GM23248 (cell line): Measurements from ENCODE around the gene SPOCD1.

Source experiments
- EZH2 ChIP-seq: fragments of 200-600 bp; sonication (generic); IDR thresholded peaks from 2 replicates; pipeline ENCODE4 v1.6.1; 2018; ENCODE audit warnings: antibody characterized with exemption, mild to moderate bottlenecking; ENCODE audit not compliant: insufficient read depth, poor library complexity, severe bottlenecking
- EZH2phosphoT487 ChIP-seq: fragments of 200-600 bp; sonication (generic); IDR thresholded peaks from 2 replicates; pipeline ENCODE4 v1.6.1; 2018; ENCODE audit warnings: antibody characterized with exemption, moderate library complexity, mild to moderate bottlenecking, low read depth; ENCODE audit not compliant: insufficient read depth

GRCh38 chr1:31793086-31793485 lies 22.7 kb downstream of the SPOCD1 start:
- no peak for TF ChIP-seq EZH2
- no peak for TF ChIP-seq EZH2phosphoT487
